PFSK-1 (cell line): ENCODE results near the gene DNAJB14.

Experiments used
- POLR2AphosphoS5 ChIP-seq: IDR thresholded peaks from 2 replicates; pipeline ENCODE4 v1.6.1; 2012; ENCODE audit warnings: low read depth, mild to moderate bottlenecking, control low read depth, low read length, moderate library complexity
- SIN3A ChIP-seq: IDR thresholded peaks from 2 replicates; pipeline ENCODE4 v1.6.1; 2012; ENCODE audit warnings: mild to moderate bottlenecking, low read length, moderate library complexity, borderline replicate concordance; ENCODE audit not compliant: insufficient read depth

DNA sequence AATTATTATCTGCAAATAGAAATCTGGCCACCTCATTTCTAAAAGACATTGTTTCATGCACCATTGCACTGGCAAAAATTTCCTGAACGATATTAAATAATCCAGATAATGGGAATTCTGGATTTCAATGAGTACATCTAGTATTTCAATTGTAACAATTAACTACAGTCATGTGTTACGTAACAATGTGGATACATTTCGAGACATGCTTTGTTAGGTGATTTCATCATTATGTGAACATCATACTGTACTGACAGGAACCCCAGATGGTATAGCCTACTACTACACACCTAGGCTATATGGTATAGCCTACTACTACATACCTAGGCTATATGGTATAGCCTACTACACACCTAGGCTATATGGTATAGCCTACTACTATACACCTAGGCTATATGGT, 67.0 kb downstream of the DNAJB14 start:
- TF ChIP-seq POLR2AphosphoS5 (no peak), SIN3A (no peak)
